ENCODE results near the gene SSC4D. TPM values are rescaled to one million over a fixed set of nuclear protein-coding genes. Genes with fewer than 3 reads are reported as not detected.
A peak's percentile ranks its signal among the peaks of the same experiment; 100 is the strongest.

Gene SSC4D
- total and polyA plus RNA-seq, 9 of the 15 experiments (the other 6 are each of a cell fraction or from before 2014, with no cell fraction given), result 0.06 to 1.1 (median 0.85) TPM; not detected in 1

- TF ChIP-seq ETS1 (conservative IDR thresholded peaks at IDR 0.05; ENCODE audit: control insufficient read depth, low read depth, low read length) (peak; percentile 82), E2F5 (CRISPR knock-in tag; IDR thresholded peaks at IDR 0.05) (no peak), SAP30 (IDR thresholded peaks at IDR 0.05; ENCODE audit: borderline replicate concordance, insufficient read depth, low read depth, low read length, poor library complexity, severe bottlenecking) (peak; percentile 94), THAP7 (CRISPR knock-in tag; IDR thresholded peaks at IDR 0.05) (no peak), POLR3A (IDR thresholded peaks at IDR 0.05; ENCODE audit: borderline replicate concordance, extremely low read depth, insufficient read depth, insufficient read length) (no peak), ZNF384 (IDR thresholded peaks at IDR 0.05; ENCODE audit: low read depth, low read length) (no peak), RREB1 (CRISPR knock-in tag; IDR thresholded peaks at IDR 0.05) (no peak; the same call in 1 of the 2 replicates), TARDBP (IDR thresholded peaks at IDR 0.05) (peak; percentile 56; the same call in 1 of the 2 replicates), BDP1 (IDR thresholded peaks at IDR 0.05; ENCODE audit: insufficient read depth, insufficient read length) (no peak), TOE1 (IDR thresholded peaks at IDR 0.05; ENCODE audit: borderline replicate concordance) (no peak), TOE1 (CRISPR knock-in tag; IDR thresholded peaks at IDR 0.05; ENCODE audit: borderline replicate concordance, low read depth) (0 out of 2 replicates have a peak, but pooled peaks have one; percentile 84), ELF1 (tag; IDR thresholded peaks at IDR 0.05) (no peak), ZNF253 (CRISPR knock-in tag; conservative IDR thresholded peaks at IDR 0.05) (no peak), BCL6 (CRISPR knock-in tag; IDR thresholded peaks at IDR 0.05) (no peak), ZBTB9 (CRISPR knock-in tag; IDR thresholded peaks at IDR 0.05) (no peak), ZBTB1 (CRISPR knock-in tag; IDR thresholded peaks at IDR 0.05; ENCODE audit: borderline replicate concordance, low read depth) (peak; percentile 87; the same call in 1 of the 2 replicates)
Observed at GRCh38 chr7:76358481-76359110, 50.9 kb downstream of the SSC4D start, which contains the start of gene YWHAG (continued).

All from K562 (cell line).